Measurements from ENCODE around the gene PFKFB3.

- TF ChIP-seq TEAD4 (IDR thresholded peaks at IDR 0.05) (no peak), CREB1 (IDR thresholded peaks at IDR 0.05; ENCODE audit: low read depth) (no peak), FOXM1 (IDR thresholded peaks at IDR 0.05; ENCODE audit: borderline replicate concordance, low read depth) (no peak), YY1 (IDR thresholded peaks at IDR 0.05; ENCODE audit: low read depth) (no peak), REST (IDR thresholded peaks at IDR 0.05; ENCODE audit: low read depth) (no peak), TAF1 (IDR thresholded peaks at IDR 0.05; ENCODE audit: low read depth) (no peak), MAX (IDR thresholded peaks at IDR 0.05) (no peak), TCF12 (IDR thresholded peaks at IDR 0.05; ENCODE audit: low read depth) (no peak), NFIC (IDR thresholded peaks at IDR 0.05) (no peak), EP300 (IDR thresholded peaks at IDR 0.05; ENCODE audit: borderline replicate concordance) (no peak), RAD21 (IDR thresholded peaks at IDR 0.05; ENCODE audit: low read depth) (no peak)
Measured at GRCh38 chr10:6216916-6217315, 14.2 kb downstream of the PFKFB3 start.
